Measurements from ENCODE around the gene DKK3. TPM values are rescaled to one million over a fixed set of nuclear protein-coding genes. Genes with fewer than 3 reads are reported as not detected.
A peak's percentile ranks its signal among the peaks of the same experiment; 100 is the strongest.

DKK3 gene
- total RNA-seq, 1 donor from 2014 or later: 36.3 TPM

- H3K27ac Mint-ChIP-seq: no peak overlapping the region
- TF ChIP-seq CTCF (conservative IDR thresholded peaks at IDR 0.05): no peak
Measured at GRCh38 chr11:11964774-11965150, 43.7 kb downstream of the DKK3 start.

GRCh38 chr11:11963842-11964773, 44.3 kb downstream of the DKK3 start:
- Mint-ChIP-seq H3K4me3 (no peak overlapping the region), H3K36me3 (peaks cover 10% of the 10 kb centered on the region), H3K27ac (no peak overlapping the region), H3K4me1 (ENCODE audit: unreplicated experiment) (peaks cover 17% of the 10 kb centered on the region), H3K27me3 (no peaks in the 10 kb centered on the region), H3K9me3 (no peaks in the 10 kb centered on the region)
- no peak for TF ChIP-seq CTCF (conservative IDR thresholded peaks at IDR 0.05)
- peak; percentile 63 for DNase-seq (ENCODE audit: extremely low spot score, unreplicated experiment)

More at GRCh38 chr11:11964774-11965150, 43.7 kb downstream of the DKK3 start:
- Mint-ChIP-seq H3K27me3 (no peaks in the 10 kb centered on the region), H3K4me3 (no peak overlapping the region), H3K36me3 (peaks cover 10% of the 10 kb centered on the region), H3K4me1 (ENCODE audit: unreplicated experiment) (peaks cover 17% of the 10 kb centered on the region), H3K9me3 (no peaks in the 10 kb centered on the region)
- DNase-seq (ENCODE audit: extremely low spot score, unreplicated experiment): no peak

DNA sequence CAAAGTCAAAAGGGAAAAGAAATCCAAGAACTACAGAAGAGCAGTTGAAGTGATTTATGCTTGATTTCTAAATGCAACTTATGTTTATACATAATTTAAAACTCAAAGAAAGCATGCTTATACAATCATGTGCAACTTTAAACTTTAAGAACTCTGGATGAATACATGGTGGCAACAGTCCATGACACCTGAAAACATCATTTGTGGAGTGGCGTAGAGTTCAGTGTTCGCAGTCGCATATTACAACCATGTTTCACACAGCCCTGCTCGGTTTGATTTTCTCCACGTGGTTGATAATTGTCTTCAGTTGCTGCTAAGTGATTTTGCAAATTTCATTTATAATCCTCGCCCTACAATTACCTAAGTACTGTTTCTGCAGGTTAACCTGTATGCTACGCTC, 45.4 kb downstream of the DKK3 start:
- Mint-ChIP-seq H3K27ac (no peak overlapping the region), H3K4me1 (ENCODE audit: unreplicated experiment) (peaks cover 13% of the 10 kb centered on the region), H3K9me3 (no peaks in the 10 kb centered on the region), H3K27me3 (no peaks in the 10 kb centered on the region), H3K36me3 (peaks cover 10% of the 10 kb centered on the region), H3K4me3 (no peak overlapping the region)
- TF ChIP-seq CTCF (conservative IDR thresholded peaks at IDR 0.05): no peak
- DNase-seq (ENCODE audit: extremely low spot score, unreplicated experiment): no peak

DNA sequence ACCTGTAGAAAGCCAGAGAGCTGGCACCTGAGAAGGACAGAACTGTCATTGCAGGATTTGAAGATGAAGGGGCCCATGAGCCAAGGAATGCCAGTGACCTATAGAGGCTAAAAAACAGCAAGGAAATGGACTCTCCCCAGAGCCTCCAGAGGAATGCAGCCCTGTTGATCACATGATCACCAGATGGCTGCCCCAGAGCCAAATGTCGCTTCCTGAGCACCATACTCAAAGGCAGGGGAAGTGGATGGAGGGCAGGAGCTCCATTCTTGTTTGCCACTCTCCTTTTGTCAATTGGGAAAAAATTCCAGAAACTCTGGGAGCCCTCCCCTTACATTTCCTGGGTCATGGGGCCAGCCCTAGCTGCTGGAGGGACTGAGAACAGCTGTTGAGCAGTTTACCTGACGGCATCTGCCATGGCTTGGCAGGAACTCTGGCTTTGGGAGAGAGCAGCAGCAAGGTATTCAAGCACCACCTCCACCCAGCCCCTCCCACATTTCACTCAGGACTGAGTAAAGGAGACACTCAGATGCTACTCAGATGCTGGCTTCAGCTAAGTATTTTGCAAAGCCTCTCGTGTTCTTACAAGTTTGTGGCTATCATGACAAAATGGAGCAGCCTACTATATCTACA, 46.9 kb downstream of the DKK3 start:
- Mint-ChIP-seq H3K4me1 (ENCODE audit: unreplicated experiment) (peaks cover 13% of the 10 kb centered on the region), H3K4me3 (no peak overlapping the region), H3K27me3 (no peaks in the 10 kb centered on the region), H3K9me3 (no peaks in the 10 kb centered on the region), H3K27ac (no peak overlapping the region), H3K36me3 (peaks cover 13% of the 10 kb centered on the region)
- TF ChIP-seq CTCF (conservative IDR thresholded peaks at IDR 0.05): no peak
- DNase-seq (ENCODE audit: extremely low spot score, unreplicated experiment): no peak

- Mint-ChIP-seq H3K36me3 (peaks cover 19% of the 10 kb centered on the region), H3K4me1 (ENCODE audit: unreplicated experiment) (peaks cover 13% of the 10 kb centered on the region), H3K27ac (no peak overlapping the region), H3K4me3 (no peak overlapping the region), H3K9me3 (no peaks in the 10 kb centered on the region), H3K27me3 (no peaks in the 10 kb centered on the region)
- no peak for TF ChIP-seq CTCF (conservative IDR thresholded peaks at IDR 0.05)
- DNase-seq (ENCODE audit: extremely low spot score, unreplicated experiment): no peak
Measured at GRCh38 chr11:11960687-11961086, 47.7 kb downstream of the DKK3 start.

Data from type B pancreatic cell (in vitro differentiated cells).